ENCODE data around the gene FOSL2. TPM values are rescaled to one million over a fixed set of nuclear protein-coding genes. Genes with fewer than 3 reads are reported as not detected.

Gene FOSL2
- total and polyA plus RNA-seq, 2 experiments from 2014 or later = 0.60 to 4.3 TPM

DNA sequence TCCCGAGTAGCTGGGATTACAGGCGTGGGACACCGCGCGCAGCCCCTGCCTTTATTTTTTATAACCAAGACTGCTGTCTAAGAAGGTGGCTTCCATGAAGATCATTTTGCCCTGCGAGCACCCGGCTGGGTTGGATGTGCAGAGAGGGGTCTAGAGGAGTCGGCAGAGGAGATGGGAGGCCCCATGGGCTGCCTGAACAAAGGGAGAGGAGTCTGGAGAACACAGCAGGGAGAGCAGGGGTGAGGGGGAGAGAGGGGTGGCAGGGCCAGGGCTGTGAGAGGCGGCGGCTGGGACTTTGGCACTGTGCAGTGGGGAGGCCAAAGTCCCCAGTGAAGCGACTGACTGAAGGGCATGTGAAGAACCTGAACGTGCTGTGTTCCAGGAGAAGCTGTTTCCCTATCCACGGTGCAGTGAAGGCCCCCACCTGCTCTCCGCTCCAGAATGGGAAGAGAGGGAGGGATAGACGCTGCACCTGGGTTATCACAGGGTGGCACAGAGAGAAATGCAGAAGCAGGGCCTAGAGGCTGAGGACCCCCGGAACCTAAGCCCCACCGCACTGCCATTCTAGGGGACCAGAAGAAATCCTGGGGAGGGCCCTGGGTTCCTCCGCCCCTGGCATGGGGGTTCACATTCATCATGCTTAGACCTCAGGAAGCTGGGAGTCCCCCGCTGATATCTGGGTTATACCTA is 24.8 kb upstream of the FOSL2 start:
- Histone ChIP-seq H2AFZ (peak overlapping the region; percentile 28; the same call in 1 of the 2 replicates), H3K4me3 (no peak overlapping the region), H3F3A (replicated peaks; ENCODE audit: low read depth) (no peaks in the 10 kb centered on the region), H3K4me1 (ENCODE audit: insufficient read depth) (no peaks in the 10 kb centered on the region; the same call in 1 of the 2 replicates), H3K36me3 (ENCODE audit: insufficient read depth) (no peaks in the 10 kb centered on the region), H3K79me2 (replicated peaks; ENCODE audit: insufficient read depth) (no peaks in the 10 kb centered on the region), H3K27me3 (ENCODE audit: insufficient read depth) (no peaks in the 10 kb centered on the region), H4K20me1 (replicated peaks; ENCODE audit: insufficient read depth) (no peaks in the 10 kb centered on the region), H3K27ac (ENCODE audit: low read depth) (no peak overlapping the region), H3K4me2 (no peak overlapping the region), H3K9me2 (ENCODE audit: insufficient read depth) (no peaks in the 10 kb centered on the region)
- peaks cover 14% of the 10 kb centered on the region for H3K27me3 Mint-ChIP-seq (ENCODE audit: insufficient read depth, low read depth, poor library complexity)
- ATAC-seq (no peak), DNase-seq (ENCODE audit: low spot score) (no peak)
- H3K9me3 Mint-ChIP-seq = no peaks in the 10 kb centered on the region
- no peak overlapping the region for H3K27ac Mint-ChIP-seq
- H3K36me3 Mint-ChIP-seq (ENCODE audit: low read depth) = no peaks in the 10 kb centered on the region
- H3K4me1 Mint-ChIP-seq = peaks cover 12% of the 10 kb centered on the region
- no peak for TF ChIP-seq ZNF331 (CRISPR knock-in tag; IDR thresholded peaks at IDR 0.05; ENCODE audit: low read depth)
- TF ChIP-seq, protein P1, sequence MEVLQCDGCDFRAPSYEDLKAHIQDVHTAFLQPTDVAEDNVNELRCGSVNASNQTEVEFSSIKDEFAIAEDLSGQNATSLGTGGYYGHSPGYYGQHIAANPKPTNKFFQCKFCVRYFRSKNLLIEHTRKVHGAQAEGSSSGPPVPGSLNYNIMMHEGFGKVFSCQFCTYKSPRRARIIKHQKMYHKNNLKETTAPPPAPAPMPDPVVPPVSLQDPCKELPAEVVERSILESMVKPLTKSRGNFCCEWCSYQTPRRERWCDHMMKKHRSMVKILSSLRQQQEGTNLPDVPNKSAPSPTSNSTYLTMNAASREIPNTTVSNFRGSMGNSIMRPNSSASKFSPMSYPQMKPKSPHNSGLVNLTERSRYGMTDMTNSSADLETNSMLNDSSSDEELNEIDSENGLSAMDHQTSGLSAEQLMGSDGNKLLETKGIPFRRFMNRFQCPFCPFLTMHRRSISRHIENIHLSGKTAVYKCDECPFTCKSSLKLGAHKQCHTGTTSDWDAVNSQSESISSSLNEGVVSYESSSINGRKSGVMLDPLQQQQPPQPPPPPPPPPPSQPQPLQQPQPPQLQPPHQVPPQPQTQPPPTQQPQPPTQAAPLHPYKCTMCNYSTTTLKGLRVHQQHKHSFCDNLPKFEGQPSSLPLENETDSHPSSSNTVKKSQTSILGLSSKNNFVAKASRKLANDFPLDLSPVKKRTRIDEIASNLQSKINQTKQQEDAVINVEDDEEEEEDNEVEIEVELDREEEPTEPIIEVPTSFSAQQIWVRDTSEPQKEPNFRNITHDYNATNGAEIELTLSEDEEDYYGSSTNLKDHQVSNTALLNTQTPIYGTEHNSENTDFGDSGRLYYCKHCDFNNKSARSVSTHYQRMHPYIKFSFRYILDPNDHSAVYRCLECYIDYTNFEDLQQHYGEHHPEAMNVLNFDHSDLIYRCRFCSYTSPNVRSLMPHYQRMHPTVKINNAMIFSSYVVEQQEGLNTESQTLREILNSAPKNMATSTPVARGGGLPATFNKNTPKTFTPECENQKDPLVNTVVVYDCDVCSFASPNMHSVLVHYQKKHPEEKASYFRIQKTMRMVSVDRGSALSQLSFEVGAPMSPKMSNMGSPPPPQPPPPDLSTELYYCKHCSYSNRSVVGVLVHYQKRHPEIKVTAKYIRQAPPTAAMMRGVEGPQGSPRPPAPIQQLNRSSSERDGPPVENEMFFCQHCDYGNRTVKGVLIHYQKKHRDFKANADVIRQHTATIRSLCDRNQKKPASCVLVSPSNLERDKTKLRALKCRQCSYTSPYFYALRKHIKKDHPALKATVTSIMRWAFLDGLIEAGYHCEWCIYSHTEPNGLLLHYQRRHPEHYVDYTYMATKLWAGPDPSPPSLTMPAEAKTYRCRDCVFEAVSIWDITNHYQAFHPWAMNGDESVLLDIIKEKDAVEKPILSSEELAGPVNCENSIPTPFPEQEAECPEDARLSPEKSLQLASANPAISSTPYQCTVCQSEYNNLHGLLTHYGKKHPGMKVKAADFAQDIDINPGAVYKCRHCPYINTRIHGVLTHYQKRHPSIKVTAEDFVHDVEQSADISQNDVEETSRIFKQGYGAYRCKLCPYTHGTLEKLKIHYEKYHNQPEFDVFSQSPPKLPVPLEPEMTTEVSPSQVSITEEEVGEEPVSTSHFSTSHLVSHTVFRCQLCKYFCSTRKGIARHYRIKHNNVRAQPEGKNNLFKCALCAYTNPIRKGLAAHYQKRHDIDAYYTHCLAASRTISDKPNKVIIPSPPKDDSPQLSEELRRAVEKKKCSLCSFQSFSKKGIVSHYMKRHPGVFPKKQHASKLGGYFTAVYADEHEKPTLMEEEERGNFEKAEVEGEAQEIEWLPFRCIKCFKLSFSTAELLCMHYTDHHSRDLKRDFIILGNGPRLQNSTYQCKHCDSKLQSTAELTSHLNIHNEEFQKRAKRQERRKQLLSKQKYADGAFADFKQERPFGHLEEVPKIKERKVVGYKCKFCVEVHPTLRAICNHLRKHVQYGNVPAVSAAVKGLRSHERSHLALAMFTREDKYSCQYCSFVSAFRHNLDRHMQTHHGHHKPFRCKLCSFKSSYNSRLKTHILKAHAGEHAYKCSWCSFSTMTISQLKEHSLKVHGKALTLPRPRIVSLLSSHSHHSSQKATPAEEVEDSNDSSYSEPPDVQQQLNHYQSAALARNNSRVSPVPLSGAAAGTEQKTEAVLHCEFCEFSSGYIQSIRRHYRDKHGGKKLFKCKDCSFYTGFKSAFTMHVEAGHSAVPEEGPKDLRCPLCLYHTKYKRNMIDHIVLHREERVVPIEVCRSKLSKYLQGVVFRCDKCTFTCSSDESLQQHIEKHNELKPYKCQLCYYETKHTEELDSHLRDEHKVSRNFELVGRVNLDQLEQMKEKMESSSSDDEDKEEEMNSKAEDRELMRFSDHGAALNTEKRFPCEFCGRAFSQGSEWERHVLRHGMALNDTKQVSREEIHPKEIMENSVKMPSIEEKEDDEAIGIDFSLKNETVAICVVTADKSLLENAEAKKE (CRISPR knock-in tag; IDR thresholded peaks at IDR 0.05) = no peak
- no peak for TF ChIP-seq NANOG (IDR thresholded peaks at IDR 0.05; ENCODE audit: borderline replicate concordance)
- H3K4me3 Mint-ChIP-seq = no peak overlapping the region

DNA sequence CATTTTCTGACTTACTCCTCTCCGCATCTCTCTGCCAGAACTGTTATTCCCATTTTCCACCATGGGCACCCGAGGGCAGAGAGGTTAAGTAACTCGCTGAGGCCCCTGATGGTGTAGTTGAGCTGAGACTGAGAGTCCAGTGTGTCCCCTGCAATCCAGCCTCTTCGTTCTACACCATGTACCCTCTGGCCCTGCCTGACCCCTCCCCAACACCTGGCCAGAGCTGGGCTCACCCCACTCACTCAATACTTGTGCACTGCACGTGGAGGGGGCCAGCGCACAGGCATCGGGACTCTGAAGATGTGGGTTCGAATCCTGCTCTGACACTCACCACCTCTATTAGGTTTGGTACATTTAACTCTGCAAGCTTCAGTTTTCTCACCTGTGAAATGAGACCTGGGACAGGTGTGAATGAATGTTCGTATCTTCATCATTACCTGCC is 24.3 kb upstream of the FOSL2 start:
- Histone ChIP-seq H3K79me2 (replicated peaks; ENCODE audit: insufficient read depth) (no peaks in the 10 kb centered on the region), H3K4me2 (no peak overlapping the region), H3F3A (replicated peaks; ENCODE audit: low read depth) (no peaks in the 10 kb centered on the region), H2AFZ (no peak overlapping the region), H3K4me1 (ENCODE audit: insufficient read depth) (no peaks in the 10 kb centered on the region; the same call in 1 of the 2 replicates), H3K36me3 (ENCODE audit: insufficient read depth) (no peaks in the 10 kb centered on the region), H3K9me2 (ENCODE audit: insufficient read depth) (no peaks in the 10 kb centered on the region), H4K20me1 (replicated peaks; ENCODE audit: insufficient read depth) (no peaks in the 10 kb centered on the region), H3K27me3 (ENCODE audit: insufficient read depth) (no peaks in the 10 kb centered on the region), H3K4me3 (no peak overlapping the region), H3K27ac (ENCODE audit: low read depth) (no peak overlapping the region)
- Mint-ChIP-seq H3K27ac (no peak overlapping the region), H3K4me3 (no peak overlapping the region), H3K27me3 (ENCODE audit: insufficient read depth, low read depth, poor library complexity) (peaks cover 14% of the 10 kb centered on the region), H3K9me3 (no peaks in the 10 kb centered on the region), H3K4me1 (peaks cover 6% of the 10 kb centered on the region), H3K36me3 (ENCODE audit: low read depth) (no peaks in the 10 kb centered on the region)
- DNase-seq (ENCODE audit: low spot score) (no peak), ATAC-seq (no peak)
- TF ChIP-seq CREB1 (CRISPR knock-in tag; IDR thresholded peaks at IDR 0.05; ENCODE audit: low read depth) (no peak), EZH2 (IDR thresholded peaks at IDR 0.05; ENCODE audit: low read depth, unreplicated experiment) (no peak), POLR2AphosphoS5 (IDR thresholded peaks at IDR 0.05; ENCODE audit: low read depth) (no peak), JUNB (IDR thresholded peaks at IDR 0.05; ENCODE audit: unreplicated experiment) (no peak), ZNF331 (CRISPR knock-in tag; IDR thresholded peaks at IDR 0.05; ENCODE audit: low read depth) (no peak)
